Fibroblast of lung (primary cell): ENCODE results near the gene ROGDI. TPM values are rescaled to one million over a fixed set of nuclear protein-coding genes. Genes with fewer than 3 reads are reported as not detected.

Source experiments
- DNase-seq, 2 donors: peaks; one replicate each; pipeline versions ENCODE4 v3.0.0 to v3.0.0-alpha.2; 2010; ENCODE audit warnings: low read depth in 2 of 2
- H2AFZ ChIP-seq: 2 replicates; pipeline ENCODE4 v1.5.1; 2012; ENCODE audit warnings: low read length, control low read depth, inconsistent platforms
- H3K27ac ChIP-seq: 2 replicates; pipeline ENCODE4 v1.5.1; 2011; ENCODE audit warnings: low read length, control low read depth; ENCODE audit not compliant: insufficient read depth
- H3K27me3 ChIP-seq: 2 replicates; pipeline ENCODE4 v1.5.1; 2011; ENCODE audit warnings: mild to moderate bottlenecking, low read length; ENCODE audit not compliant: control insufficient read depth, insufficient read depth
- H3K36me3 ChIP-seq: 2 replicates; pipeline ENCODE4 v1.5.1; 2011; ENCODE audit warnings: low read length; ENCODE audit not compliant: control insufficient read depth, insufficient read depth
- H3K4me1 ChIP-seq: 2 replicates; pipeline ENCODE4 v1.5.1; 2011; ENCODE audit warnings: low read length; ENCODE audit not compliant: control insufficient read depth, insufficient read depth; ENCODE audit errors: extremely low read depth
- H3K4me2 ChIP-seq: 2 replicates; pipeline ENCODE4 v1.5.1; 2011; ENCODE audit warnings: low read length, control low read depth; ENCODE audit not compliant: insufficient read depth; ENCODE audit errors: extremely low read depth
- H3K4me3 ChIP-seq, 4 experiments: fragments of 200-600 bp in 1 of 4; sonication (generic) in 1 of 4; replicated peaks in 1 of 4; 2 replicates each; pipeline ENCODE4 v1.5.1; 2011 to 2016; ENCODE audit warnings: low read length in 4 of 4, low read depth in 3 of 4, mild to moderate bottlenecking in 3 of 4, control low read depth in 2 of 4, inconsistent platforms in 1 of 4, mixed read lengths in 1 of 4; ENCODE audit not compliant: insufficient read depth in 1 of 4; ENCODE audit errors: control extremely low read depth in 1 of 4
- H3K79me2 ChIP-seq: 2 replicates; pipeline ENCODE4 v1.5.1; 2012; ENCODE audit warnings: mild to moderate bottlenecking, low read length, inconsistent platforms; ENCODE audit not compliant: control insufficient read depth, insufficient read depth
- H3K9ac ChIP-seq: 2 replicates; pipeline ENCODE4 v1.5.1; 2011; ENCODE audit warnings: mild to moderate bottlenecking, low read length, control low read depth; ENCODE audit not compliant: insufficient read depth
- H3K9me3 ChIP-seq: 2 replicates; pipeline ENCODE4 v1.5.1; 2012; ENCODE audit warnings: low read depth, low read length; ENCODE audit not compliant: control insufficient read depth, insufficient read depth
- H4K20me1 ChIP-seq: 2 replicates; pipeline ENCODE4 v1.5.1; 2011; ENCODE audit warnings: low read length; ENCODE audit not compliant: control insufficient read depth, insufficient read depth; ENCODE audit errors: extremely low read depth
- CTCF ChIP-seq, 2 donors: IDR thresholded peaks in 1 of 2; conservative IDR thresholded peaks in 1 of 2; 1 replicate in 1 of 2; 2 replicates in 1 of 2; pipeline ENCODE4 v1.5.1; 2011 to 2012; ENCODE audit warnings: low read length in 2 of 2, control low read depth in 1 of 2, inconsistent platforms in 1 of 2, low read depth in 1 of 2, mild to moderate bottlenecking in 1 of 2
- EZH2 ChIP-seq: IDR thresholded peaks from 2 replicates; pipeline ENCODE4 v1.5.1; 2012; ENCODE audit warnings: low read length, control low read depth, mild to moderate bottlenecking; ENCODE audit errors: missing control alignments
- polyA plus RNA-seq, 2 donors: library from polyadenylated mRNA; depleted of rRNA in 1 of 2; stranded (reverse) in 1 of 2; unstranded in 1 of 2; fragments of >200 nt; gene quantifications; 2 replicates each; pipeline ENCODE4 v1.2.1, GENCODE V29; 2011 to 2012; ENCODE audit warnings: missing spikeins in 1 of 2
- total RNA-seq: library from RNA; depleted of rRNA; stranded (reverse); fragments of >200 nt; gene quantifications from 2 replicates; pipeline ENCODE4 v1.2.1, GENCODE V29; 2014

ROGDI gene
- total and polyA plus RNA-seq, 2 donors (not counting 1 experiment from before 2014, with no cell fraction given) = 9.2 to 13.0 TPM

GRCh38 chr16:4760221-4760910 lies 42.1 kb downstream of the ROGDI start:
- TF ChIP-seq CTCF (conservative IDR thresholded peaks at IDR 0.05 in 1 of 2, IDR thresholded peaks at IDR 0.05 in 1 of 2; ENCODE audit: low read depth in 1 of 2, low read length in 2 of 2) (no peak), EZH2 (no peak)
- Histone ChIP-seq H2AFZ (no peak overlapping the region), H3K4me3 (no peak overlapping the region), H4K20me1 (no peaks in the 10 kb centered on the region), H3K4me1 (no peaks in the 10 kb centered on the region), H3K27ac (no peak overlapping the region), H3K27me3 (no peaks in the 10 kb centered on the region), H3K79me2 (peaks cover 4% of the 10 kb centered on the region), H3K9ac (no peak overlapping the region), H3K36me3 (peaks cover 20% of the 10 kb centered on the region), H3K9me3 (no peaks in the 10 kb centered on the region), H3K4me2 (no peak overlapping the region)
- DNase-seq = no peak

- Histone ChIP-seq H3K4me2 (no peak overlapping the region), H3K4me3 (no peak overlapping the region), H3K36me3 (peaks cover 24% of the 10 kb centered on the region), H4K20me1 (no peaks in the 10 kb centered on the region), H3K9me3 (no peaks in the 10 kb centered on the region), H2AFZ (no peak overlapping the region), H3K27ac (no peak overlapping the region), H3K27me3 (no peaks in the 10 kb centered on the region), H3K9ac (no peak overlapping the region), H3K79me2 (no peaks in the 10 kb centered on the region), H3K4me1 (no peaks in the 10 kb centered on the region)
- TF ChIP-seq CTCF (conservative IDR thresholded peaks at IDR 0.05 in 1 of 2, IDR thresholded peaks at IDR 0.05 in 1 of 2; ENCODE audit: low read depth in 1 of 2, low read length in 2 of 2) = no peak
- no peak for TF ChIP-seq EZH2
- DNase-seq = no peak
Observed at GRCh38 chr16:4755687-4756086, 46.7 kb downstream of the ROGDI start.

GRCh38 chr16:4754865-4755264 lies 47.6 kb downstream of the ROGDI start:
- DNase-seq = no peak
- H3K79me2 ChIP-seq = no peaks in the 10 kb centered on the region
- TF ChIP-seq EZH2 (no peak), CTCF (conservative IDR thresholded peaks at IDR 0.05 in 1 of 2, IDR thresholded peaks at IDR 0.05 in 1 of 2; ENCODE audit: low read depth in 1 of 2, low read length in 2 of 2) (no peak)

More at GRCh38 chr16:4754865-4755264, 47.6 kb downstream of the ROGDI start:
- H4K20me1 ChIP-seq = no peaks in the 10 kb centered on the region
- H3K27me3 ChIP-seq = no peaks in the 10 kb centered on the region
- H3K4me2 ChIP-seq = no peak overlapping the region
- H3K9ac ChIP-seq = no peak overlapping the region
- H2AFZ ChIP-seq = no peak overlapping the region
- no peaks in the 10 kb centered on the region for H3K4me1 ChIP-seq
- H3K27ac ChIP-seq = no peak overlapping the region
- H3K9me3 ChIP-seq = no peaks in the 10 kb centered on the region
- H3K4me3 ChIP-seq = no peak overlapping the region
- H3K36me3 ChIP-seq = peaks cover 18% of the 10 kb centered on the region
